Measurements from ENCODE around the gene TMSB15C. TPM values are rescaled to one million over a fixed set of nuclear protein-coding genes. Genes with fewer than 3 reads are reported as not detected.

Gene TMSB15C
- total RNA-seq, 1 donor from 2014 or later: 2.7 TPM

DNA sequence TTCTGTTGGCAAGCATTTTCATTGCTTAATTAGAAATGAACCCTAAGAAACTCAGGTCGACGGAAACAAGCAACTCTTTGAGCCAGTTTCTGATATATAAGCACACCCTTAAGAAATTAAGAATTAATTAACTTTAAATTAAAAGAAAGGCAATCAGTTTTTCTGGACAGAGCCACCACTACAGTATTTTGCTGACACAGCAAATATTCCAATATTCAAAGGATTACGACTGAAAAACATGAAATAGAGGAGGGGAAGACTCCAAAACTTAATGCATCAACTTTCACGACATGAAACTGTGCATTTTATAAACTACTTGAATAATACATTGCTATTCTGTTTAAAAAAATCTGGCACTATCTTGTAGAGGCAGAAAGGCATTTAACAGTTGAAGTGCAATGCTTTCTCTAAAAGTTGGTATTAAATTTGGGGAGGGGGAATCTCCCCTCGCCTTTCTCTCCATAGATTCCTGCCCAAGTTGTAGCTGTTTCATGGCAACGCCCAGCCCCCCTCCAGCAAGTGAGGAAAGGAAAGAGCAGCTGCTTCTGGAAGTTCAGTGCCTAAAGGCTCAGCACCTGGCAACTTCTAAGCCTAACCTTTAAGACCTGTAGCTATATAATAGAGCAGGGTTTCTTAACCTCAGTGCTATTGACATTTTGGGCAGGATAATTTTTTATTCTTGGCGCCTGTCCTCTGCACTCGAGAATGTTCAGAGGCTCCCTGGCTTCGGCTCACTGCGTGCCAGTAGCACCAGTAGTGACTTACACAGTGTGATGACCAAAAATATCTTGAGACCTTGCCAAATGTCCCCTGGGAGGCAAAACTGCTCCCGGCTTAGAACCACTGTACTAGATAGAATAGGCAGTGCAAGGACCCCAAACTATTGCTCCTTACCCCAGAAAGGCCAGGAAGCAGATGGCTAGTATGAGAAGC is 29.6 kb upstream of the TMSB15C start:
- FAIRE-seq (peak; percentile 95), DNase-seq (ENCODE audit: low read depth) (no peak)
- no peak overlapping the region for H3K27ac ChIP-seq (ENCODE audit: low read depth, low read length)
- H4K20me1 ChIP-seq (ENCODE audit: insufficient read depth, low read length): no peaks in the 10 kb centered on the region
- H3K27ac Mint-ChIP-seq (ENCODE audit: unreplicated experiment): no peak overlapping the region
- no peaks in the 10 kb centered on the region for H3K27me3 Mint-ChIP-seq (ENCODE audit: low read depth, unreplicated experiment)
- H3K36me3 ChIP-seq (ENCODE audit: insufficient read depth, low read length): no peaks in the 10 kb centered on the region
- H3K36me3 Mint-ChIP-seq (ENCODE audit: low read depth, unreplicated experiment): no peaks in the 10 kb centered on the region
- no peak overlapping the region for H3K9ac ChIP-seq (ENCODE audit: low read length)
- H3K9me3 Mint-ChIP-seq (ENCODE audit: unreplicated experiment): no peaks in the 10 kb centered on the region
- H3K4me1 Mint-ChIP-seq (ENCODE audit: low read depth, unreplicated experiment): no peaks in the 10 kb centered on the region
- H3K4me1 ChIP-seq (ENCODE audit: insufficient read depth, low read length): no peaks in the 10 kb centered on the region
- no peak overlapping the region for H3K4me2 ChIP-seq (ENCODE audit: low read length)
- H3K27me3 ChIP-seq (ENCODE audit: insufficient read depth, low read length): no peaks in the 10 kb centered on the region
- no peak overlapping the region for H3K4me3 Mint-ChIP-seq (ENCODE audit: unreplicated experiment)
- H3K9me3 ChIP-seq (ENCODE audit: insufficient read depth, low read depth, low read length): no peaks in the 10 kb centered on the region
- no peak for TF ChIP-seq EZH2 (IDR thresholded peaks at IDR 0.05; ENCODE audit: insufficient read depth, low read length)
- TF ChIP-seq, protein P1, sequence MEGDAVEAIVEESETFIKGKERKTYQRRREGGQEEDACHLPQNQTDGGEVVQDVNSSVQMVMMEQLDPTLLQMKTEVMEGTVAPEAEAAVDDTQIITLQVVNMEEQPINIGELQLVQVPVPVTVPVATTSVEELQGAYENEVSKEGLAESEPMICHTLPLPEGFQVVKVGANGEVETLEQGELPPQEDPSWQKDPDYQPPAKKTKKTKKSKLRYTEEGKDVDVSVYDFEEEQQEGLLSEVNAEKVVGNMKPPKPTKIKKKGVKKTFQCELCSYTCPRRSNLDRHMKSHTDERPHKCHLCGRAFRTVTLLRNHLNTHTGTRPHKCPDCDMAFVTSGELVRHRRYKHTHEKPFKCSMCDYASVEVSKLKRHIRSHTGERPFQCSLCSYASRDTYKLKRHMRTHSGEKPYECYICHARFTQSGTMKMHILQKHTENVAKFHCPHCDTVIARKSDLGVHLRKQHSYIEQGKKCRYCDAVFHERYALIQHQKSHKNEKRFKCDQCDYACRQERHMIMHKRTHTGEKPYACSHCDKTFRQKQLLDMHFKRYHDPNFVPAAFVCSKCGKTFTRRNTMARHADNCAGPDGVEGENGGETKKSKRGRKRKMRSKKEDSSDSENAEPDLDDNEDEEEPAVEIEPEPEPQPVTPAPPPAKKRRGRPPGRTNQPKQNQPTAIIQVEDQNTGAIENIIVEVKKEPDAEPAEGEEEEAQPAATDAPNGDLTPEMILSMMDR (IDR thresholded peaks at IDR 0.05; ENCODE audit: insufficient read depth, low read depth, low read length): no peak
- no peaks in the 10 kb centered on the region for H3K79me2 ChIP-seq (ENCODE audit: insufficient read depth, low read length)
- H2AFZ ChIP-seq (ENCODE audit: low read depth, low read length): no peak overlapping the region
- no peak overlapping the region for H3K4me3 ChIP-seq (ENCODE audit: insufficient read depth, low read depth, low read length)

DNA sequence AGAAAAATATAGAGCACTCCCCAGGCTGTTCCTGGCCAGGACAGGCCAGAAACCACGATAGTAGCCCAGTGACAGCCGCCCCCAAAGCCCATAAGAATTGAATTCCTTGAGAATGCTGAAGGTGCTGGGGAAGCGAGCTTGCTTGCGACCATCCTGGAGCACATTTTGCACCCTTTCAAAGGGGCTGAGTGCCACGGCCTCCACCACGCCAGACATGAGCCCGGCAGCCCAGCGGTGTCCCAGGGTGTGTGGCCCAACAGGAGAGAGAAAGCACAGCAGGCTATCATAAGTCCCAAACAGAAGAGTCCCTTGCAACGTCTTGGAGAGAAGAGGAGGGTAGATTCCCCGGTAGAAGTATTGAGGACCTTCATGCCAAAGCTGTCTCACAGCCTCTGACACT is 28.6 kb upstream of the TMSB15C start:
- Histone ChIP-seq H2AFZ (ENCODE audit: low read depth, low read length) (no peak overlapping the region), H3K27ac (ENCODE audit: low read depth, low read length) (no peak overlapping the region), H3K36me3 (ENCODE audit: insufficient read depth, low read length) (no peaks in the 10 kb centered on the region), H3K9ac (ENCODE audit: low read length) (no peak overlapping the region), H4K20me1 (ENCODE audit: insufficient read depth, low read length) (no peaks in the 10 kb centered on the region), H3K27me3 (ENCODE audit: insufficient read depth, low read length) (no peaks in the 10 kb centered on the region), H3K9me3 (ENCODE audit: insufficient read depth, low read depth, low read length) (no peaks in the 10 kb centered on the region), H3K4me1 (ENCODE audit: insufficient read depth, low read length) (no peaks in the 10 kb centered on the region), H3K79me2 (ENCODE audit: insufficient read depth, low read length) (no peaks in the 10 kb centered on the region), H3K4me2 (ENCODE audit: low read length) (no peak overlapping the region), H3K4me3 (ENCODE audit: insufficient read depth, low read depth, low read length) (no peak overlapping the region)
- no peaks in the 10 kb centered on the region for H3K27me3 Mint-ChIP-seq (ENCODE audit: low read depth, unreplicated experiment)
- DNase-seq (ENCODE audit: low read depth) (no peak), FAIRE-seq (peak; percentile 64)
- H3K9me3 Mint-ChIP-seq (ENCODE audit: unreplicated experiment): no peaks in the 10 kb centered on the region
- no peaks in the 10 kb centered on the region for H3K36me3 Mint-ChIP-seq (ENCODE audit: low read depth, unreplicated experiment)
- no peaks in the 10 kb centered on the region for H3K4me1 Mint-ChIP-seq (ENCODE audit: low read depth, unreplicated experiment)
- TF ChIP-seq, protein P1 (IDR thresholded peaks at IDR 0.05; ENCODE audit: insufficient read depth, low read depth, low read length): no peak
- TF ChIP-seq EZH2 (IDR thresholded peaks at IDR 0.05; ENCODE audit: insufficient read depth, low read length): no peak
- H3K27ac Mint-ChIP-seq (ENCODE audit: unreplicated experiment): no peak overlapping the region
- H3K4me3 Mint-ChIP-seq (ENCODE audit: unreplicated experiment): no peak overlapping the region

DNA sequence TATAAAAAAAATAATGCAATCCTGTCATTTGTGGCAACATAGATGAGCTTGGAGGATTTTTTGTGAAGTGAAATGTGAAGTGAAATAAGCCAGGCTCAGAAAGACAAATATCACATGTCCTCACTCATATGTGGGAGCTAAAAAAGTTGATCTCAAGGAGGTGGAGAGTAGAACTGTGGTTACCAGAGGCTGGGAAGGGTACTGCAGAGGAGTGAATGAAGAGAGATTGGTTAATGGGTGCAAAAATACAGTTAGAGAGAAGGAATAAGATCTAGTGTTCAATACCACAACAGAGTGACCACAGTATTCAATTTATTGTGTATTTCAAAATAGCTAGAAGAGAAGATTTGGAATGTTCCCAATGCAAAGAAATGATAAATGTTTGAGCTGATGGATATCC is 22.9 kb upstream of the TMSB15C start:
- Mint-ChIP-seq H3K36me3 (ENCODE audit: low read depth, unreplicated experiment) (no peaks in the 10 kb centered on the region), H3K4me3 (ENCODE audit: unreplicated experiment) (no peak overlapping the region), H3K27me3 (ENCODE audit: low read depth, unreplicated experiment) (no peaks in the 10 kb centered on the region), H3K9me3 (ENCODE audit: unreplicated experiment) (no peaks in the 10 kb centered on the region), H3K27ac (ENCODE audit: unreplicated experiment) (no peak overlapping the region), H3K4me1 (ENCODE audit: low read depth, unreplicated experiment) (no peaks in the 10 kb centered on the region)
- Histone ChIP-seq H3K4me3 (ENCODE audit: insufficient read depth, low read depth, low read length) (no peak overlapping the region), H4K20me1 (ENCODE audit: insufficient read depth, low read length) (no peaks in the 10 kb centered on the region), H3K79me2 (ENCODE audit: insufficient read depth, low read length) (no peaks in the 10 kb centered on the region), H3K27me3 (ENCODE audit: insufficient read depth, low read length) (no peaks in the 10 kb centered on the region), H3K36me3 (ENCODE audit: insufficient read depth, low read length) (no peaks in the 10 kb centered on the region), H2AFZ (ENCODE audit: low read depth, low read length) (no peak overlapping the region), H3K9me3 (ENCODE audit: insufficient read depth, low read depth, low read length) (no peaks in the 10 kb centered on the region), H3K9ac (ENCODE audit: low read length) (no peak overlapping the region), H3K27ac (ENCODE audit: low read depth, low read length) (no peak overlapping the region), H3K4me2 (ENCODE audit: low read length) (no peak overlapping the region), H3K4me1 (ENCODE audit: insufficient read depth, low read length) (no peaks in the 10 kb centered on the region)
- FAIRE-seq: peak; percentile 93
- no peak for DNase-seq (ENCODE audit: low read depth)
- no peak for TF ChIP-seq EZH2 (IDR thresholded peaks at IDR 0.05; ENCODE audit: insufficient read depth, low read length)
- TF ChIP-seq, protein P1 (IDR thresholded peaks at IDR 0.05; ENCODE audit: insufficient read depth, low read depth, low read length): no peak

Data from astrocyte (in vitro differentiated cells and primary cell).